SK-N-SH treated with all-trans-retinoic acid at 6 μM for 48 hours (cell line): ENCODE data around the gene ATP8A2.

Experiments
- ATAC-seq: fragments of 200-7000 bp; cut with Tn5 transposase; 3 replicates; pipeline ENCODE4 v1.9.1; 2020; ENCODE audit warnings: mild to moderate bottlenecking, moderate library complexity
- BACH2 ChIP-seq: fragments of 250-450 bp; sonication (Bioruptor Pico); IDR thresholded peaks from 2 replicates; pipeline ENCODE4 v1.9.0; 2021; ENCODE audit warnings: mild to moderate bottlenecking, borderline replicate concordance
- CREB5 ChIP-seq: fragments of 250-450 bp; sonication (Bioruptor Pico); IDR thresholded peaks from 2 replicates; pipeline ENCODE4 v1.5.1; 2020; ENCODE audit warnings: low read depth, mild to moderate bottlenecking, moderate library complexity
- CSRNP3 ChIP-seq: fragments of 250-450 bp; sonication (Bioruptor Pico); IDR thresholded peaks from 2 replicates; pipeline ENCODE4 v1.5.1; 2021; ENCODE audit warnings: mild to moderate bottlenecking, moderate library complexity
- ESRRG ChIP-seq: fragments of 250-450 bp; sonication (Bioruptor Pico); IDR thresholded peaks from 2 replicates; pipeline ENCODE4 v1.6.1; 2021; ENCODE audit warnings: mild to moderate bottlenecking
- GLIS3 ChIP-seq: fragments of 250-450 bp; sonication (Bioruptor Pico); IDR thresholded peaks from 2 replicates; pipeline ENCODE4 v1.5.0; 2020; ENCODE audit warnings: mild to moderate bottlenecking, moderate library complexity
- OSR1 ChIP-seq: fragments of 250-450 bp; sonication (Bioruptor Pico); IDR thresholded peaks from 2 replicates; pipeline ENCODE4 v1.8.0; 2022; ENCODE audit warnings: moderate library complexity, mild to moderate bottlenecking, inconsistent platforms
- PATZ1 ChIP-seq: fragments of 250-450 bp; sonication (Bioruptor Pico); IDR thresholded peaks from 2 replicates; pipeline ENCODE4 v1.8.0; 2020; ENCODE audit warnings: mild to moderate bottlenecking, moderate library complexity, borderline replicate concordance
- POU6F1 ChIP-seq: fragments of 250-450 bp; sonication (Bioruptor Pico); IDR thresholded peaks from 2 replicates; pipeline ENCODE4 v1.8.0; 2021; ENCODE audit warnings: low read depth, mild to moderate bottlenecking, moderate library complexity, borderline replicate concordance
- PPARA ChIP-seq: fragments of 250-450 bp; sonication (Bioruptor Pico); IDR thresholded peaks from 2 replicates; pipeline ENCODE4 v1.5.0; 2020; ENCODE audit warnings: mild to moderate bottlenecking, borderline replicate concordance
- RARB ChIP-seq: fragments of 250-450 bp; sonication (Bioruptor Pico); IDR thresholded peaks from 2 replicates; pipeline ENCODE4 v1.8.0; 2021; ENCODE audit warnings: mild to moderate bottlenecking, moderate library complexity
- SNAI2 ChIP-seq: fragments of 250-450 bp; sonication (Bioruptor Pico); IDR thresholded peaks from 2 replicates; pipeline ENCODE4 v1.5.0; 2020; ENCODE audit warnings: mild to moderate bottlenecking, moderate library complexity
- TCF4 ChIP-seq: fragments of 250-450 bp; sonication (Bioruptor Pico); IDR thresholded peaks from 2 replicates; pipeline ENCODE4 v1.8.0; 2021; ENCODE audit warnings: mild to moderate bottlenecking, moderate library complexity, borderline replicate concordance
- ZC3H10 ChIP-seq: fragments of 250-450 bp; sonication (Bioruptor Pico); IDR thresholded peaks from 2 replicates; pipeline ENCODE4 v1.5.1; 2021; ENCODE audit warnings: mild to moderate bottlenecking, moderate library complexity
- ZFP3 ChIP-seq: fragments of 250-450 bp; sonication (Bioruptor Pico); IDR thresholded peaks from 2 replicates; pipeline ENCODE4 v1.5.0; 2020; ENCODE audit warnings: mild to moderate bottlenecking, moderate library complexity
- ZFP30 ChIP-seq: fragments of 450-650 bp; formaldehyde crosslinking; IDR thresholded peaks from 2 replicates; pipeline ENCODE4 v1.5.0; 2022; ENCODE audit warnings: mild to moderate bottlenecking, moderate library complexity
- ZNF565 ChIP-seq: fragments of 450-650 bp; formaldehyde crosslinking; conservative IDR thresholded peaks from 2 replicates; pipeline ENCODE4 v1.5.0; 2020; ENCODE audit warnings: low read depth, mild to moderate bottlenecking, moderate library complexity
- ZNF70 ChIP-seq: fragments of 450-650 bp; formaldehyde crosslinking; IDR thresholded peaks from 2 replicates; pipeline ENCODE4 v1.5.0; 2020; ENCODE audit warnings: mild to moderate bottlenecking, moderate library complexity
- ZNF8 ChIP-seq: fragments of 450-650 bp; formaldehyde crosslinking; IDR thresholded peaks from 2 replicates; pipeline ENCODE4 v1.5.0; 2020; ENCODE audit warnings: mild to moderate bottlenecking, moderate library complexity
- TF ChIP-seq, protein P1 (sequence below): fragments of 250-450 bp; sonication (Bioruptor Pico); IDR thresholded peaks from 2 replicates; pipeline ENCODE4 v1.5.0; 2020; ENCODE audit warnings: mild to moderate bottlenecking, moderate library complexity

Gene ATP8A2

GRCh38 chr13:25992076-25992475, 620.3 kb downstream of the ATP8A2 start:
- no peak for TF ChIP-seq CSRNP3 (CRISPR knock-in tag)
- no peak for TF ChIP-seq ZFP3 (CRISPR knock-in tag)
- no peak for TF ChIP-seq PPARA (CRISPR knock-in tag)
- no peak for TF ChIP-seq TCF4 (CRISPR knock-in tag)
- TF ChIP-seq ZNF565 (CRISPR knock-in tag) = no peak
- no peak for TF ChIP-seq RARB (CRISPR knock-in tag)
- TF ChIP-seq POU6F1 (CRISPR knock-in tag) = no peak
- TF ChIP-seq SNAI2 = no peak
- no peak for ATAC-seq

GRCh38 chr13:26007261-26008125, 635.7 kb downstream of the ATP8A2 start:
- TF ChIP-seq CREB5 (no peak), BACH2 (no peak), POU6F1 (CRISPR knock-in tag) (no peak), GLIS3 (CRISPR knock-in tag) (no peak), SNAI2 (no peak), TCF4 (CRISPR knock-in tag) (no peak), ZNF70 (CRISPR knock-in tag) (no peak), ZC3H10 (CRISPR knock-in tag) (no peak), RARB (CRISPR knock-in tag) (no peak), ESRRG (CRISPR knock-in tag) (no peak), ZNF8 (CRISPR knock-in tag) (no peak), ZFP30 (CRISPR knock-in tag) (no peak), ZNF565 (CRISPR knock-in tag) (no peak)
- TF ChIP-seq, protein P1, sequence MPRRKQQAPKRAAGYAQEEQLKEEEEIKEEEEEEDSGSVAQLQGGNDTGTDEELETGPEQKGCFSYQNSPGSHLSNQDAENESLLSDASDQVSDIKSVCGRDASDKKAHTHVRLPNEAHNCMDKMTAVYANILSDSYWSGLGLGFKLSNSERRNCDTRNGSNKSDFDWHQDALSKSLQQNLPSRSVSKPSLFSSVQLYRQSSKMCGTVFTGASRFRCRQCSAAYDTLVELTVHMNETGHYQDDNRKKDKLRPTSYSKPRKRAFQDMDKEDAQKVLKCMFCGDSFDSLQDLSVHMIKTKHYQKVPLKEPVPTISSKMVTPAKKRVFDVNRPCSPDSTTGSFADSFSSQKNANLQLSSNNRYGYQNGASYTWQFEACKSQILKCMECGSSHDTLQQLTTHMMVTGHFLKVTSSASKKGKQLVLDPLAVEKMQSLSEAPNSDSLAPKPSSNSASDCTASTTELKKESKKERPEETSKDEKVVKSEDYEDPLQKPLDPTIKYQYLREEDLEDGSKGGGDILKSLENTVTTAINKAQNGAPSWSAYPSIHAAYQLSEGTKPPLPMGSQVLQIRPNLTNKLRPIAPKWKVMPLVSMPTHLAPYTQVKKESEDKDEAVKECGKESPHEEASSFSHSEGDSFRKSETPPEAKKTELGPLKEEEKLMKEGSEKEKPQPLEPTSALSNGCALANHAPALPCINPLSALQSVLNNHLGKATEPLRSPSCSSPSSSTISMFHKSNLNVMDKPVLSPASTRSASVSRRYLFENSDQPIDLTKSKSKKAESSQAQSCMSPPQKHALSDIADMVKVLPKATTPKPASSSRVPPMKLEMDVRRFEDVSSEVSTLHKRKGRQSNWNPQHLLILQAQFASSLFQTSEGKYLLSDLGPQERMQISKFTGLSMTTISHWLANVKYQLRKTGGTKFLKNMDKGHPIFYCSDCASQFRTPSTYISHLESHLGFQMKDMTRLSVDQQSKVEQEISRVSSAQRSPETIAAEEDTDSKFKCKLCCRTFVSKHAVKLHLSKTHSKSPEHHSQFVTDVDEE (CRISPR knock-in tag) = no peak
- ATAC-seq = no peak

- ATAC-seq = no peak
- TF ChIP-seq BACH2 = no peak
- no peak for TF ChIP-seq GLIS3 (CRISPR knock-in tag)
- TF ChIP-seq TCF4 (CRISPR knock-in tag) = no peak
- TF ChIP-seq RARB (CRISPR knock-in tag) = no peak
- no peak for TF ChIP-seq ZNF70 (CRISPR knock-in tag)
- TF ChIP-seq OSR1 (CRISPR knock-in tag) = no peak
- TF ChIP-seq PPARA (CRISPR knock-in tag) = no peak
- no peak for TF ChIP-seq ZNF8 (CRISPR knock-in tag)
- TF ChIP-seq, protein P1 (CRISPR knock-in tag) = no peak
- no peak for TF ChIP-seq PATZ1
- TF ChIP-seq CREB5 = no peak
Observed at GRCh38 chr13:26010487-26011207, 638.9 kb downstream of the ATP8A2 start.
